Tibial nerve (tissue), 4 donors: Measurements from ENCODE around the gene PARD6A. TPM values are rescaled to one million over a fixed set of nuclear protein-coding genes. Genes with fewer than 3 reads are reported as not detected.

Experiments used
- DNase-seq, 2 donors: peaks; one replicate each; pipeline ENCODE4 v3.0.0-alpha.2; 2019; ENCODE audit warnings: low spot score in 2 of 2
- H3K27ac ChIP-seq, 4 donors: fragments of 200-600 bp; sonication (generic) in 3 of 4; one replicate each; pipeline ENCODE4 v1.5.1; 2017 to 2019; ENCODE audit warnings: mild to moderate bottlenecking in 1 of 4
- H3K27me3 ChIP-seq, 2 donors: fragments of 200-600 bp; sonication (generic) in 1 of 2; one replicate each; pipeline versions ENCODE4 v1.5.1 to v1.6.0; 2017 to 2019
- H3K36me3 ChIP-seq, 3 donors: fragments of 200-600 bp; sonication (generic); one replicate each; pipeline ENCODE4 v1.5.1; 2018 to 2019
- H3K4me1 ChIP-seq, 4 donors: fragments of 200-600 bp; sonication (generic) in 3 of 4; one replicate each; pipeline ENCODE4 v1.5.1; 2017 to 2019
- H3K4me3 ChIP-seq, 4 donors: fragments of 200-600 bp; sonication (generic) in 3 of 4; one replicate each; pipeline ENCODE4 v1.5.1; 2017 to 2019; ENCODE audit warnings: mild to moderate bottlenecking in 1 of 4, moderate library complexity in 1 of 4
- H3K9me3 ChIP-seq, 4 donors: fragments of 200-600 bp; sonication (generic) in 3 of 4; one replicate each; pipeline ENCODE4 v1.5.1; 2017 to 2019
- CTCF ChIP-seq, 5 experiments: fragments of 200-600 bp in 3 of 5; fragments of 450-650 bp in 2 of 5; sonication (generic) in 3 of 5; IDR thresholded peaks; one replicate each; pipeline ENCODE4 v1.5.1; 2016 to 2019; ENCODE audit warnings: antibody characterized with exemption in 5 of 5, mild to moderate bottlenecking in 3 of 5, moderate library complexity in 2 of 5
- EP300 ChIP-seq, 2 donors: sonication (generic); formaldehyde crosslinking; IDR thresholded peaks; one replicate each; pipeline ENCODE4 v1.6.1; 2017; ENCODE audit warnings: antibody characterized with exemption in 2 of 2, mild to moderate bottlenecking in 1 of 2
- POLR2A ChIP-seq, 2 donors: fragments of 450-650 bp; IDR thresholded peaks; one replicate each; pipeline ENCODE4 v1.6.1; 2017; ENCODE audit warnings: antibody characterized with exemption in 2 of 2, mild to moderate bottlenecking in 2 of 2, moderate library complexity in 2 of 2
- WGBS, 2 donors: methylation state at CpG; one replicate each; pipeline ENCODE4 v1.1.5; 2018; 5-methylcytosine and 5-hydroxymethylcytosine counted together
- total RNA-seq, 4 donors: library from RNA; depleted of rRNA; stranded (reverse); fragments of >200 nt; gene quantifications; one replicate each; pipeline ENCODE4 v1.1.0, GENCODE V29; 2016

The PARD6A gene
- total RNA-seq, 4 donors from 2014 or later, result 3.7 to 16.2 (median 9.9) TPM

GRCh38 chr16:67636713-67637112, 24.0 kb upstream of the PARD6A start:
- Histone ChIP-seq H3K36me3 (peaks cover 0 to 80% (median 23%) of the 10 kb centered on the region in 3 donors), H3K27ac (peak overlapping the region in 1 of 4 donors; percentile 28), H3K4me1 (peaks cover 0 to 4% (median 0%) of the 10 kb centered on the region in 4 donors), H3K9me3 (no peaks in the 10 kb centered on the region), H3K27me3 (no peaks in the 10 kb centered on the region), H3K4me3 (no peak overlapping the region)
- TF ChIP-seq CTCF (IDR thresholded peaks at IDR 0.05) (no peak), EP300 (IDR thresholded peaks at IDR 0.05) (no peak)
- 87 to 88% methylated on average over 8 of the region's 8 CpGs for WGBS, 2 donors
- DNase-seq, result no peak

GRCh38 chr16:67637625-67638024, 23.1 kb upstream of the PARD6A start:
- TF ChIP-seq POLR2A (IDR thresholded peaks at IDR 0.05) (no peak), CTCF (IDR thresholded peaks at IDR 0.05) (no peak), EP300 (IDR thresholded peaks at IDR 0.05) (no peak)
- Histone ChIP-seq H3K27me3 (no peaks in the 10 kb centered on the region), H3K9me3 (no peaks in the 10 kb centered on the region), H3K27ac (peak overlapping the region in 1 of 4 donors; percentile 4), H3K36me3 (peaks cover 0 to 71% (median 23%) of the 10 kb centered on the region in 3 donors), H3K4me1 (no peaks in the 10 kb centered on the region), H3K4me3 (no peak overlapping the region)
- 84% methylated on average over 12 of the region's 12 CpGs for WGBS, 2 donors
- no peak for DNase-seq

- no peak for DNase-seq
- Histone ChIP-seq H3K4me1 (peaks cover 0 to 9% (median 0%) of the 10 kb centered on the region in 4 donors), H3K27me3 (peaks cover 0 to 24% of the 10 kb centered on the region in 2 donors), H3K4me3 (no peak overlapping the region), H3K27ac (no peak overlapping the region), H3K36me3 (peaks cover 0 to 32% (median 12%) of the 10 kb centered on the region in 3 donors), H3K9me3 (no peaks in the 10 kb centered on the region)
- 67 to 78% methylated on average over 6 to 10 of the region's 10 CpGs for WGBS, 2 donors
- TF ChIP-seq POLR2A (IDR thresholded peaks at IDR 0.05) (no peak), CTCF (IDR thresholded peaks at IDR 0.05) (no peak), EP300 (IDR thresholded peaks at IDR 0.05) (no peak)
These were observed 18.7 kb upstream of the PARD6A start for GRCh38 chr16:67641779-67642708.

GRCh38 chr16:67644038-67644437, 16.7 kb upstream of the PARD6A start:
- Histone ChIP-seq H3K36me3 (peaks cover 0 to 12% (median 0%) of the 10 kb centered on the region in 3 donors), H3K27me3 (peaks cover 0 to 44% of the 10 kb centered on the region in 2 donors), H3K9me3 (no peaks in the 10 kb centered on the region), H3K4me1 (peaks cover 0 to 21% (median 0%) of the 10 kb centered on the region in 4 donors), H3K4me3 (no peak overlapping the region), H3K27ac (no peak overlapping the region)
- no peak for TF ChIP-seq POLR2A (IDR thresholded peaks at IDR 0.05)
- no peak for TF ChIP-seq EP300 (IDR thresholded peaks at IDR 0.05)
- no peak for TF ChIP-seq CTCF (IDR thresholded peaks at IDR 0.05)
- no peak for DNase-seq
- 85 to 88% methylated on average over 9 of the region's 9 CpGs for WGBS, 2 donors
